Measurements from ENCODE around the gene NAA10. TPM values are rescaled to one million over a fixed set of nuclear protein-coding genes. Genes with fewer than 3 reads are reported as not detected.

The NAA10 gene
- total RNA-seq, 1 experiment from 2014 or later = 136 TPM

DNA sequence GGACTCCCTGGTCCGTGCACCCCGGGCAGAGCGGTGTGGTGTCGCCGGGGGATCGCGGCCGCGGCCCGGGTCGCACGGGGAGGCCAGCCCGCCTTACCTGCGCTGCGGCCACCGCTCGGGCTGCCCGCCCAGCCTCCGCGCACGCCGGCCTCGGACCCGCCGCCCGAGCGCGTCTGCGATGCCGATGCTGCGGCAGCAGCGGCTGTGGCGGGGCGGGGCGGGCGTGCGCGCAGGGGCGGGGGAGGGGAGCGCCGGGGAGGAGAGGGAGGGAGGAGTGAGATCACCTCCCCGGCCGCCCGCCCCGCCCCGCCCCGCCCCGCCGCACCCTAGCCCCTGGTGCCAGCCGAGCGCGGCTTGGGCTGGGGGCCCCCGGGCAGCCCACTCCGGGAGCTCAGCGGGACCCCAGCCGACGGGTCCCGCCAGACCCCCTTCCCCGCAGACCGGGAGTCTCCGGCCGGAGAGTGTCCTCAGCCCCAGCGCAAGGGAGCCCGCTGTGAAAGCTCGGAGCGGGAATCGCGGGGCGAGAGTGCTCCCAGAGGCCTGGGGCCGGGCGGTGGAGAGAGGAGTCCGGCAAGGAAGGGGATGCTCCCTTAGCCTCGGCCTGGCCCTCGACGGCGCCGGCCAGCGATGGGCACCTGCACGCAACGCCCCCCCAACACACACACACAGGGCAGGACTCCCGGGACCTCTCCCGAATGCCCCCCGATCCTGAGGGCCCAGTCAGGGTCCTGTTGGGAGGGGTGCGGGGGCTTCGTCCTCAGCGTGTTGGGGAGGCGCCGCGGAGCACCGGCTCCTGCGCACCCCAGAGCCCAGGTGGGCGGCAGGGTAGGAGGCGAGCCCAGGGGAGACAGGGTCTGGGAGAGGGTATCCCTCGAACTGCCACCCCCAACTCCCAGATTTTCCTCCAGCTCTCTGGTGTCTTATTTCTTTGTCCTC, 48.6 kb downstream of the NAA10 start, which contains the start of gene L1CAM:
Gene L1CAM (minus strand): TSS at position 206 of the 936 bp plus-strand sequence. CDS start 10,337 bp downstream, outside the sequence.
- no peak for DNase-seq (ENCODE audit: extremely low read depth, low read depth)

DNA sequence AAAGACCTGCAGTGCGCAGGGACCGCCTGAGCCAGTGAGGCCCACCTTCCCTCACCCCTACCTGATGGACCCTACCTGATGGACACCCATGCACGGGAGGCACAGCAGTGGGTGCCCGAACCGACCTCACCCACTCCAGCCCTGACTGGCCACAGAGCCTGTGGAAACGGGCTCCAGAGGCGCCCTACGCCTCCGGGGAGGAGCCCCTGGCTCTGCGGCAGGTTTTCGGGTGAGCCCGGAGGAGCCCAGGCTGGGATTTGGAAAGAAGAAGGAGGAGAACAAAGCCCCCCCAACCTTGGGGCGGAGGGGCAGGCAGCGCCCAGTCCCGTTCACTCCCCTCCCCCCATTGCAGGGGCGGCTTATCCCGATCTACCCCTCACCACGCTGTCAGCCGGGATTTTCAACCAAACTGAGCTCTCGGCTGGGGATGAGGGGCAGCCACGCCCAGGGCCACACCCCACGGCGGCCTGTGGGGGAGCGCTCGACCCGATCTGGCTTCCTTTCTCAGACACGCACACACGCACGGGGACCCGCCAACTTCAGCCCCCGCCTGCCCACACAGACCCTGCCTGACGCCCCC, 49.5 kb downstream of the NAA10 start:
- no peak for DNase-seq (ENCODE audit: extremely low read depth, low read depth)

DNA sequence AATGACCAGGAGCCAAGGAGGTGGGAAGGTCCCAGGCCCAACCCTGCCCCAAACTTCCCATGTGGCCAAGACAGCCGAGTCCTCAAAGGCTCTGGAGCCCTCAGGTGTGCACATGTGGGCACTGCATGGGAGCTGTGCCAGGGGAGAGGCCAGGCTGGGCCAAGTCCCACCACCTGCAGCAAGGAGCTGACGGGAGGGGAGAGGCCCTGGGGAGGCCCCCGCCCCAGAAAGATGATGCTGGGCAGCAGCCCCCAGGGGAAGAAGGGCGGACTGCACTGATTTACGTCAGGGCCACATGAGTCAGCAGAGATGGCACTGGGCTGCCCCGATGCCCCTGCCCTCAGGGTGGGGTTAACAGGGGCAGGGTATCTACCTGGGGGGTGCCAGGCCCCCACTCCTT, 50.2 kb downstream of the NAA10 start:
- DNase-seq (ENCODE audit: extremely low read depth, low read depth) = peak; percentile 19

DNA sequence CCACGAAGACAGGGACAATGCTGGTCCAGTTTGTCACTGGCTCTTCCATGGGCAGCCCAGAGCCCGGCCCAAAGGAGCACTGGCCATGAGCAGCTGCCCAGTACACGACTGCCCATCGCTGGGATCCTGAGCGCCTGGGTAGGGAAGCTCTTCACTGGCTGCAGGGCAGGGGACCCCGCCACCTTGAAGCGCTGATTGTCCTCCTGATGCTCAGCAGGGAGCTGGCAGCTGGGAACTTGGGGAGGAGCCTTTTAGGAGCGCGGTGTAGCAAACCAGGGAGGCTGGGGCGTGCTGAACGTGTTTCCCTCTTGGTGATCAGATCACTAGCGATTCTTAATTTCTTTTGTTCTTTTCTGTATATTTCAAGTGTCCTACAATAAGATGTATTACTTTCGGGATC, 50.7 kb downstream of the NAA10 start:
- DNase-seq (ENCODE audit: extremely low read depth, low read depth) = no peak

DNA sequence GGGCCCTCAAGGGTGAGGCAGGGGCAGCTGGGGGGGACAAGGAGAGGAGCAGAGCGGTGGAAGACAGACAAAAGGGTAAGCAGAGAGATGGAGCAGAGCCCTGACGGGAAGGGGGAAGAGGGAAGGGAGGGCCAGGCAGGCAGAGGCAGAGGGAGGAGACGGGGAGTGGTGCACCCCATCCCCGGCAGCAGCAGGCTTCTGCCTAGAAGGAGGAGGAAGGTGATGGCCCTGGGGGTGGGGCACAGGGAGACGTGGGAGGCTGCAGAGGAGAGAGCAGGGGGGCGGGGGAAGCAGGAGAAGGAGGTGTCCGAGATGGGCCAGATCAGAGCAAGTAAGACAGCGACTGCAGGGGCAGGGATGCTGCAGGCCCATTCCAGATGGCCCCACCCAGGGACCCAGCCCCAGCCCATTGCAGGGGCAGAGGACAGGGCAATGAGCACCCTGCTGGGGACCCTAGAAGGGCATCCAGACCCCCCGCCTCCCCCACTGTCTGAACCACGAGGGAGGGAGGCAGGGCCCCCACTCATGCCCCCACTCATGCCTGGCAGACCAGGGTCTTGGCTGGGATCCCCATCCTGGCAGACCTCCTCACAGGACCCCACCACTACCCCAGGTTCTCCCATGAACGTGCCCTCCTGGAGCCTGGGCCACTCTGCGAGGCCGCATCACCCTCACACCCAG, 51.5 kb downstream of the NAA10 start:
- DNase-seq (ENCODE audit: extremely low read depth, low read depth) = no peak

DNA sequence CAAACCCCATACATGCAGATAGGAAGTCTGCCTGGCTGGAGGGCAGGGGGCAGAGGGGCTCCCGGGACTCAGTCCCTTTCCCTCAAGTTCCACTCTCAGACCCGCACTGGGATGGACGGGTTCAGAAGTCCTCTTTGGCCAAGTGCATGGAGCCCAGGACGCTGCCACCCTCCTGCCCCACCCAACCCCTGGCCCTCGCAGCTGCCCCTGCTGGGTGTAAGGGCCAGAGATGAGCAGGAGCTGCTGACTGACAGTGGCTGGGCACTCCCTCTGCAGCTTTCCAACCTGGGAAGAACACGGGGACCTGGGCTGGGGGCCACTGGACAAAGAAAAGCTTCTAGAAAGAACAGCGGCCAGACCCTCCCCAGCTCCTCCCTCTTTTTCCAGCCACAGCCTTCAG, 52.3 kb downstream of the NAA10 start:
- DNase-seq (ENCODE audit: extremely low read depth, low read depth) = no peak

DNA sequence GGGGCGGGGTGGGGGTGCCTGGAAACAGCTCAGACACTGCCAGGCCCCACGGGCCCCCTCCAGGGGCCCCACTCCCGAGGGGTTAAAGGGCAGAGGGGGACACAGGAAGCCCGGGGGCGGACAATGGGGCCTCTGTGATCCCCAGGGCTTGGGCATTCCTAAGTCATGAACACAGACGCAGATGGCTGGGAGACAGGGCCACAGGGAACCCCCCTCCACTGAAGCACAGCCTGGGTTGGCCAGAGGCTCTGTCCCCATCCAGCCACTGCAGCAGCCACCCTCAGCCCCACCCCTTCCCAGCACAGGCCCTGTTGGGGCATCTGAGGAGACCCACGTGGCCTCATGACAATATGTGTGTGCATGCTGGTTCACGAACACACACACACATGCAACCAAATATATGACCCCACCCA, 52.7 kb downstream of the NAA10 start:
- no peak for DNase-seq (ENCODE audit: extremely low read depth, low read depth)

DNA sequence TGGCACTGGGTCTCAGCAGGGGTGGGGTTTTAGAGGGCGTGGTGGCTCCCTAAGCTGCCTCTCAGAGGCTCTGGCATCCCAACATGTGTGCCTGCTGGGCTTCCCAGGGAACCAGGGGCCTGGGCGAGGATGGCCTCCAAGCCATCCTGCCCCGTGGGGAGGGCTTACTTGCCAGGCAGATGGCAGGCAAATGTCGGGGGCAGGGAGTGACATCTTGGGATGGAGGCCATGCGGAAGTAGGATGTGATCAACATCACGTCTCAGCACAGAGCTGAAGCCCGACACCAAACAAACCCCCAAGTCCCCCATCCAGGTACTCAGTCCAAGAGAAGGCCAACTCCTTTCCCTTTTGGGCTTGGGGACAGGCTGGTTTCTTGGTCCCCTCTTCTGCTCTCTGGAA, 53.6 kb downstream of the NAA10 start:
- DNase-seq (ENCODE audit: extremely low read depth, low read depth) = no peak

DNA sequence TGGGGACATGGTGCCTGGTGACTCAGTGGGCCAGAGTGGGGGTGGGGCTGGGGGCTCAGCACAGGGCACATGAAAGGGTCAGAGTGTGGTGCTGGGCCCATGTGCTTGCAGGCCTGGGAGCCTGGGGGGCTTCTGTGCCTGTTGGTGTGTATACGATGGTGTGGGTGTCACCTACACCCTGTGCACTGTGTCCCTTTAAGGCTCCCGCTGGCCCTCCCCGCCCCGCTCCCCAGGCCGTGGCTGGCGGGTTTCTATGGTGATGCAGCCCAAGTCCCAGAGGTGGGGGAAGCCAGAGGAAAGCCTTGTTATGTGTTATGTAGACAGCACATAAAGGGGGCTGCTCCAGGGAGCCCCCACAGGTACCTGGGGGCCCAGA, 54.4 kb downstream of the NAA10 start:
- DNase-seq (ENCODE audit: extremely low read depth, low read depth) = no peak

DNA sequence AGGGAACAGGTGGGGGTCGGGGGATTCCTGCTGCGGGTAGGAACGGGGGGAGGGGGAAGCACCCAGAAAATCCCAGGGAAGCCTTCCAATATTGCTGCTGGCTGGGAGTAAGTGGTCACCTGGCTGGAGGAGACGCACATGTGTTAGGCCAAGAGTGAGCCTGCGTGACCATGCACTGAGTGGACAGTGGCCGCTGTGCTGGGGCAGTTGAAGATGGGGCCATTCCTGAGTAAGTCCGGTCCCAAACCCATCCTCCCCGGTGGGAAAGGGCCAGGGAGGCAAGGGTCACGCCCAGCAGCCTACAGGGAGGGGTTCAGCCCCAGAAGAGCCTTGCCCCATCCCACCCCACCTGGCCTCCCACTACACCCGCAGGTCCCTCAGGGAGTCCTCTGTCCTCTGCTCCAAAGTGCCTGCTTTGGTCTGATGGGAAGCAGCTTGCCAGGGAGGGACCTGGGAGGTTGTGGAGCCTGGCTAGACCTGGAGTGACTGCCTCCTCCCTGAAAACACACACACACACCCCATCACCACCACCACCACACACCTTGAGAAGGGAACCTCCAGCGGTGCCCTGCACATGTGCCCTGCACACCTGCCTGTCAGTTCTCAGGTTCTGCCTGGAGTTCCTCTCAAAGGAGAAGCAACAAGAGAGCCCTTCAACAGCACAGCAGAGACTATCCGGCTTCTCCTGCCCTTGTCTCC, 54.9 kb downstream of the NAA10 start:
- DNase-seq (ENCODE audit: extremely low read depth, low read depth) = no peak

Small RNA genes lying within 50 kb of the gene (small RNA-seq; reads per million reads assigned to genes)
- gene MIR3202-1 = 0 to 0.12 reads per million in 2 experiments

Other genes with a start within 250 kb of the NAA10 start
- gene SLC6A8, start 247.1 kb downstream of the NAA10 start, total RNA-seq (2014; rRNA removed; shearing (Covaris generic)) = 42.0 and 45.6 TPM in 2 replicates
- gene BCAP31, start 210.7 kb downstream of the NAA10 start, total RNA-seq (2014; rRNA removed; shearing (Covaris generic)) = 219 and 225 TPM in 2 replicates
- 9.2 and 11.2 TPM in 2 replicates for gene ABCD1, start 210.2 kb downstream of the NAA10 start, total RNA-seq (2014; rRNA removed; shearing (Covaris generic))
- gene PLXNB3, start 170.8 kb downstream of the NAA10 start, total RNA-seq (2014; rRNA removed; shearing (Covaris generic)) = 3.3 and 4.9 TPM in 2 replicates
- gene SRPK3, start 154.0 kb downstream of the NAA10 start, total RNA-seq (2014; rRNA removed; shearing (Covaris generic)) = 0.12 and 0.17 TPM in 2 replicates
- gene IDH3G, start 140.7 kb downstream of the NAA10 start, total RNA-seq (2014; rRNA removed; shearing (Covaris generic)) = 81.4 and 82.4 TPM in 2 replicates
- gene SSR4, start 140.4 kb downstream of the NAA10 start, total RNA-seq (2014; rRNA removed; shearing (Covaris generic)) = 387 and 464 TPM in 2 replicates
- 1.1 and 1.4 TPM in 2 replicates for gene PDZD4, start 104.5 kb downstream of the NAA10 start, total RNA-seq (2014; rRNA removed; shearing (Covaris generic))
- gene L1CAM, start 48.9 kb downstream of the NAA10 start, total RNA-seq (2014; rRNA removed; shearing (Covaris generic)) = 27.2 and 29.9 TPM in 2 replicates
- gene AVPR2, start 30.4 kb downstream of the NAA10 start, total RNA-seq (2014; rRNA removed; shearing (Covaris generic)) = not detected in 2 replicates
- gene ARHGAP4, start 8.8 kb downstream of the NAA10 start, total RNA-seq (2014; rRNA removed; shearing (Covaris generic)) = 51.5 and 55.0 TPM in 2 replicates
- gene RENBP, start 9.6 kb upstream of the NAA10 start, total RNA-seq (2014; rRNA removed; shearing (Covaris generic)) = 0.66 and 0.87 TPM in 2 replicates
- 28.0 and 30.3 TPM in 2 replicates for gene HCFC1, start 36.8 kb upstream of the NAA10 start, total RNA-seq (2014; rRNA removed; shearing (Covaris generic))
- gene TMEM187, start 37.7 kb upstream of the NAA10 start, total RNA-seq (2014; rRNA removed; shearing (Covaris generic)) = 10.0 and 10.3 TPM in 2 replicates
- 219 and 237 TPM in 2 replicates for gene IRAK1, start 84.9 kb upstream of the NAA10 start, total RNA-seq (2014; rRNA removed; shearing (Covaris generic))
- 33.0 and 38.2 TPM in 2 replicates for gene MECP2, start 162.7 kb upstream of the NAA10 start, total RNA-seq (2014; rRNA removed; shearing (Covaris generic))
- gene OPN1LW, start 209.2 kb upstream of the NAA10 start, total RNA-seq (2014; rRNA removed; shearing (Covaris generic)) = not detected in 2 replicates
- not detected in 2 replicates for gene OPN1MW, start 247.6 kb upstream of the NAA10 start, total RNA-seq (2014; rRNA removed; shearing (Covaris generic))